H1 (cell line): ENCODE data around the gene AKR1C3.

Experiments used
- ATF2 ChIP-seq: IDR thresholded peaks from 2 replicates; pipeline ENCODE4 v1.6.1; 2012; ENCODE audit warnings: low read length, inconsistent platforms
- CTCF ChIP-seq, 3 experiments: IDR thresholded peaks; 1 replicate in 2 of 3; 2 replicates in 1 of 3; pipeline versions ENCODE4 v1.5.1 to v1.6.1; 2011; ENCODE audit warnings: low read length in 3 of 3, mild to moderate bottlenecking in 3 of 3, inconsistent platforms in 2 of 3, low read depth in 1 of 3, moderate library complexity in 1 of 3; ENCODE audit not compliant: insufficient read depth in 1 of 3; ENCODE audit errors: control extremely low read depth in 1 of 3
- EGR1 ChIP-seq: IDR thresholded peaks from 2 replicates; pipeline ENCODE4 v1.6.1; 2011; ENCODE audit warnings: low read depth, low read length, borderline replicate concordance
- MAFK ChIP-seq: IDR thresholded peaks from 2 replicates; pipeline ENCODE4 v1.6.1; 2012; ENCODE audit warnings: low read depth, mild to moderate bottlenecking, improper control_type of control experiment, low read length
- MAX ChIP-seq: IDR thresholded peaks from 2 replicates; pipeline ENCODE4 v1.6.1; 2012; ENCODE audit warnings: inconsistent platforms
- TCF12 ChIP-seq: IDR thresholded peaks from 2 replicates; pipeline ENCODE4 v1.6.1; 2011; ENCODE audit warnings: low read depth, mild to moderate bottlenecking, low read length

GRCh38 chr10:5096108-5096507 is 1.9 kb downstream of the AKR1C3 start:
- TF ChIP-seq ATF2 (no peak), MAFK (no peak), CTCF (IDR thresholded peaks at IDR 0.05; ENCODE audit: control extremely low read depth in 1 of 3, insufficient read depth in 1 of 3, low read depth in 1 of 3, low read length in 3 of 3) (no peak), TCF12 (no peak), MAX (no peak), EGR1 (no peak)
